ENCODE measurements around the gene STRA6.

The STRA6 gene

GRCh38 chr15:74207652-74208440, 5.3 kb upstream of the STRA6 start:
- Histone ChIP-seq H3K9me3 (ENCODE audit: insufficient read depth, low read depth, low read length) (no peaks in the 10 kb centered on the region), H3K9ac (ENCODE audit: low read depth, low read length, poor library complexity, severe bottlenecking) (peak overlapping the region; percentile 90), H3K79me2 (ENCODE audit: insufficient read depth, low read length) (peaks cover 77% of the 10 kb centered on the region), H3F3A (ENCODE audit: low read depth) (peaks cover 7% of the 10 kb centered on the region), H3K9me2 (replicated peaks; ENCODE audit: low read depth, low read length) (no peaks in the 10 kb centered on the region), H2AFZ (ENCODE audit: low read length) (no peak overlapping the region), H4K20me1 (ENCODE audit: insufficient read depth, low read length, poor library complexity, severe bottlenecking) (peaks cover 2% of the 10 kb centered on the region), H3K4me2 (ENCODE audit: low read depth, low read length, poor library complexity, severe bottlenecking) (peak overlapping the region; percentile 91), H3K27me3 (ENCODE audit: insufficient read depth, low read length, poor library complexity, severe bottlenecking) (no peaks in the 10 kb centered on the region), H3K4me1 (ENCODE audit: insufficient read depth, low read length, poor library complexity, severe bottlenecking) (peaks cover 84% of the 10 kb centered on the region), H3K4me3 (ENCODE audit: low read length, poor library complexity, severe bottlenecking) (peak overlapping the region; percentile 75), H3K36me3 (ENCODE audit: insufficient read depth, low read length) (no peaks in the 10 kb centered on the region)
- TF ChIP-seq EZH2phosphoT487 (IDR thresholded peaks at IDR 0.05; ENCODE audit: borderline replicate concordance) = no peak

GRCh38 chr15:74206801-74207281, 4.3 kb upstream of the STRA6 start:
- TF ChIP-seq EZH2phosphoT487 (IDR thresholded peaks at IDR 0.05; ENCODE audit: borderline replicate concordance) (no peak), CTCF (conservative IDR thresholded peaks at IDR 0.05; ENCODE audit: low read length) (no peak)
- Histone ChIP-seq H3F3A (ENCODE audit: low read depth) (peaks cover 7% of the 10 kb centered on the region), H3K9ac (ENCODE audit: low read depth, low read length, poor library complexity, severe bottlenecking) (peak overlapping the region; percentile 90), H4K20me1 (ENCODE audit: insufficient read depth, low read length, poor library complexity, severe bottlenecking) (peaks cover 12% of the 10 kb centered on the region), H3K36me3 (ENCODE audit: insufficient read depth, low read length) (peaks cover under 1% of the 10 kb centered on the region; the same call in 1 of the 2 replicates), H3K4me2 (ENCODE audit: low read depth, low read length, poor library complexity, severe bottlenecking) (peak overlapping the region; percentile 91), H3K9me2 (replicated peaks; ENCODE audit: low read depth, low read length) (no peaks in the 10 kb centered on the region), H3K27me3 (ENCODE audit: insufficient read depth, low read length, poor library complexity, severe bottlenecking) (no peaks in the 10 kb centered on the region), H3K4me3 (ENCODE audit: low read length, poor library complexity, severe bottlenecking) (peak overlapping the region; percentile 75), H3K9me3 (ENCODE audit: insufficient read depth, low read depth, low read length) (no peaks in the 10 kb centered on the region), H3K79me2 (ENCODE audit: insufficient read depth, low read length) (peaks cover 87% of the 10 kb centered on the region), H2AFZ (ENCODE audit: low read length) (no peak overlapping the region), H3K4me1 (ENCODE audit: insufficient read depth, low read length, poor library complexity, severe bottlenecking) (peaks cover 84% of the 10 kb centered on the region)

DNA sequence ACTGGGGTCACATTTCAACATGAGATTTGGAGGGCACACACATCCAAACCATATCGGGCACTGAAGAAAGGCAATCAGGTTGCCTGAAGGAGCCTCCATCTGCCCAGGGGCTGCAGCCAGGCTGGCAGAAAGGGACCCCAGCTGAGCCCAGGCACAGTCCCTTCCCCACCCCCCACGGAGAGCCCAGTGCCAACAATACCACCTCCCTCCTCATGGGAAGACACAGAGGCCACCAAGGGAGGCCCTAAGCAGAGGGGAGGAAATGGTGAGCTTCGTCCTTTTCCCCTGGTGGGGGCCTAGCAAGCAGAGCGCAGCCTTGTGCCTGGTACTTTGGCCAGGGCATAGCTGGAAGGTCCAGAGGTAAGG, 3.0 kb upstream of the STRA6 start:
- Histone ChIP-seq H3K27me3 (ENCODE audit: insufficient read depth, low read length, poor library complexity, severe bottlenecking) (no peaks in the 10 kb centered on the region), H4K20me1 (ENCODE audit: insufficient read depth, low read length, poor library complexity, severe bottlenecking) (peaks cover 14% of the 10 kb centered on the region), H2AFZ (ENCODE audit: low read length) (no peak overlapping the region), H3F3A (ENCODE audit: low read depth) (peaks cover 7% of the 10 kb centered on the region), H3K9ac (ENCODE audit: low read depth, low read length, poor library complexity, severe bottlenecking) (peak overlapping the region; percentile 90), H3K9me3 (ENCODE audit: insufficient read depth, low read depth, low read length) (no peaks in the 10 kb centered on the region), H3K79me2 (ENCODE audit: insufficient read depth, low read length) (peaks cover 93% of the 10 kb centered on the region), H3K36me3 (ENCODE audit: insufficient read depth, low read length) (peaks cover 10% of the 10 kb centered on the region; the same call in 1 of the 2 replicates), H3K4me1 (ENCODE audit: insufficient read depth, low read length, poor library complexity, severe bottlenecking) (peaks cover 88% of the 10 kb centered on the region), H3K9me2 (replicated peaks; ENCODE audit: low read depth, low read length) (no peaks in the 10 kb centered on the region), H3K4me2 (ENCODE audit: low read depth, low read length, poor library complexity, severe bottlenecking) (peak overlapping the region; percentile 91), H3K4me3 (ENCODE audit: low read length, poor library complexity, severe bottlenecking) (peak overlapping the region; percentile 75)
- TF ChIP-seq EZH2phosphoT487 (IDR thresholded peaks at IDR 0.05; ENCODE audit: borderline replicate concordance) (no peak), CTCF (conservative IDR thresholded peaks at IDR 0.05; ENCODE audit: low read length) (no peak)
